Fibroblast of villous mesenchyme (primary cell): ENCODE results near the gene COL4A1. TPM values are rescaled to one million over a fixed set of nuclear protein-coding genes. Genes with fewer than 3 reads are reported as not detected.

ENCODE experiments used
- DNase-seq: peaks from one replicate; pipeline ENCODE4 v3.0.0-alpha.2; 2010; ENCODE audit warnings: low read depth
- H3K4me3 ChIP-seq: 2 replicates; pipeline ENCODE4 v1.5.1; 2011; ENCODE audit warnings: low read depth, mild to moderate bottlenecking, low read length
- CTCF ChIP-seq: IDR thresholded peaks from 2 replicates; pipeline ENCODE4 v1.5.1; 2012; ENCODE audit warnings: low read depth, mild to moderate bottlenecking, low read length; ENCODE audit not compliant: insufficient read depth
- total RNA-seq: library from RNA; depleted of rRNA; stranded (reverse); fragments of >200 nt; gene quantifications from 2 replicates; pipeline ENCODE4 v1.2.3, GENCODE V29; 2012

The COL4A1 gene
- total RNA-seq, 1 donor = 1,391 TPM

- DNase-seq = no peak
- H3K4me3 ChIP-seq = no peak overlapping the region
- no peak for TF ChIP-seq CTCF
These were observed 127.7 kb downstream of the COL4A1 start for GRCh38 chr13:110179116-110179856.

- TF ChIP-seq CTCF = no peak
- no peak overlapping the region for H3K4me3 ChIP-seq
- DNase-seq = no peak
These were observed 129.2 kb downstream of the COL4A1 start for GRCh38 chr13:110177790-110178189.

GRCh38 chr13:110176431-110176830 lies 130.5 kb downstream of the COL4A1 start:
- TF ChIP-seq CTCF = no peak
- no peak for DNase-seq
- H3K4me3 ChIP-seq = no peak overlapping the region

- no peak for DNase-seq
- TF ChIP-seq CTCF = no peak
These were observed 133.6 kb downstream of the COL4A1 start for GRCh38 chr13:110173247-110173818.

GRCh38 chr13:110170882-110171281 lies 136.1 kb downstream of the COL4A1 start:
- no peak for DNase-seq
- no peak for TF ChIP-seq CTCF
- H3K4me3 ChIP-seq = no peak overlapping the region

More at GRCh38 chr13:110173247-110173818, 133.6 kb downstream of the COL4A1 start:
- no peak overlapping the region for H3K4me3 ChIP-seq

- TF ChIP-seq CTCF = no peak
- no peak overlapping the region for H3K4me3 ChIP-seq
- no peak for DNase-seq
These were observed 136.8 kb downstream of the COL4A1 start for GRCh38 chr13:110170020-110170790.
